GM21360 (cell line): ENCODE data around the gene RAC2.

Experiments used
- ATAC-seq: cut with Tn5 transposase; IDR thresholded peaks from one replicate; pipeline ENCODE4 v1.9.1; 2021; ENCODE audit warnings: mild to moderate bottlenecking, moderate library complexity; ENCODE audit not compliant: unreplicated experiment

Gene RAC2

DNA sequence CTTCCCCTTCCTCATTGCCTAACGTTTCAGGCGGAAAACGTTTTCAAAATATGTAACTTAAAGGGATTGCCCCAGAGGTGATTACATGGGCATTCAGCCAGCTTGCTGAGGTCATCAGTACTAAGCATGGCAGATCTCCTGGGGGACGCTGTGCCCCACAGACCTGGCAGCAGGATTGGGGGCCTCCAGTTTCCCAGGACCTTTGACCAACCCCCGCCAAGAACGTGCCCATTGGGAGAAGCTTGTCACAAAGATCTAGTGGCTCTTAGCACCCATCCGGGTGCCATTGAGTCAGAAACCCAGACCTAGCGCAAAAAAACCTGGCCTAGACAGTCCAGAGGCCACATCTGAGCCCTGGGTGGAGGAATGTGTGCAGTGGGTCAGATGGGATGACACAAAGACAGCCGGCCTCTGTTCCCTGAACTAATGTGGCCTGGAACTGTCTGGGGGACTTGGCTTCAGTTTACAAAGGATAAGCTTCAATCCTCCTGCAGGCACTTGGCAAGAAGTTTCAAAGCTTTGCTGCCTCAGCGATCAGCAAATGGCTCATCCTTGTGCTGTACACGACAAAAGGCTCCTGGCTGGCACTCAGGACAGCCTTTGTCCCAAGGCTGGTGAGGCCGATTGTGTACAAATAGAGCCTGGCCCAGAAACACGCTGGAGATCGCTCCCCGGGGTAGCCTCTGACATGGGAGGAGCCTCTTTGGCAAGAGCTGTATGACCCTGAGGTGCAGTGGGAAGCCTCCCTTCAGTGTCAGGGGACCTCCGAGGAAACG, 65.5 kb downstream of the RAC2 start:
- no peak for ATAC-seq

DNA sequence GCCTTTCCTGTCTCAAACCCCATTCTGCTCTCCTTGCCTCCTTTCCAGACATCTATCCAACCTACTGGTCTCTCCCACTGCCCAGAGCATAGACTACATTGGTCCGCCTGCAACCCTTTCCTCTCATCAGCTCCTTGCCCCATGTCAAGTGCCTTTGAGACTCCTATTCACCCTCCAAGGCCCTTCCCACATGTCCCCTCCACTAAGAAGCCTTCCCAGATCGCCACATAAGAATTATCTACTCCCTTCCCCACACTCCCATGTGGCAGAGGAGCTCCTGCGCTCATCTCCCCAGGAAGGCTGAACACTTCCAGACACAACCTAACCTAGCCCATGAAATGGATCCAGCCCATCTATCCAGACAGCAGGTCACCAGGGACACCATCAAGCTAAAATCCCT, 66.3 kb downstream of the RAC2 start:
- ATAC-seq: no peak

DNA sequence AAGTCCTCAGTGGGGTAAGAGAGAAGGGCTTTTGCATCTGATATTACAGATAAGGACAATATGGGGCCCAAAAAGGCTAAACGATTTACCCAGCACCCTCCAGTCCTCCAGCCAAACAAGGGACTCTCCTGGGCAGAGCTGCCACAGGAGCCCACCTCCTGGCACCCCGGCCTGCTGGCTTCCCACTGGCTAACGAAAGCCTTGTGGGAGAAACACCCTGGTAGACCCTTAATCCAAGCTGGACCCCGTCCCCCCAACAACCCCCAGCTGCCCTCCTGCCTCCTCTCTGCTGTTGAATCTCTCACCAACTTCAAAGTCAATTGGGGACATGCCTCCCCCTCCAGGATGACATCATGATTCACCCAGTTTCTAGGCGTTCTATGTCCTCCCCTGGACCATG, 66.8 kb downstream of the RAC2 start:
- ATAC-seq: no peak

DNA sequence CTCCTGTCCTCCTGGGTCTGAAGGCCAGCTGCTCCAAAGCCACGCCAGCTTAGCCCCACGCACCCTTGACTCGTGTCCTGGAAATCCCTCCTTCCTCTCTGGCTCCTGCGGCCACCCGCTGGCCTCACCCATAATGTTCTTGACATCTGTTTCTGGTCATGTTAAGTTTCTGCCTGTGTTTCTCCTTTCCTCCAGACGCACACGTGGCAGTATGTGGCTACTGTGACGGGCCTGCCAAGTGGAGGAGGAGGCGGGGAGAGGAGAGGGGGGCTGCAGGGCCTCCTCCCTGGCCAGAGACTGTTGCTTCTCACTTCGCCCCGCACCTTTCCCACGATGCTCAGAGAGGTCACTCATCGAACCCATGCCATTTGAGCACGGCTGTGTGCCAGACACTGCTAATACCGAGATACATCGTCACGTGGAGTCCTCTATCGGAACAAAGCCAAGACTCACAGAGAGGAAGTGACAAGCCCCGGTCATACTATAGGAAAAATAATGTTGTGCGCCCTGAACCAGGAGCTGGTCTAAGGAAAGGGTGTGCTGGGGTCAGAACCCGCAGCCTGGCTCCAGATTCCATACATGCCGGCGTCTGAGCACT, 67.5 kb downstream of the RAC2 start:
- no peak for ATAC-seq

DNA sequence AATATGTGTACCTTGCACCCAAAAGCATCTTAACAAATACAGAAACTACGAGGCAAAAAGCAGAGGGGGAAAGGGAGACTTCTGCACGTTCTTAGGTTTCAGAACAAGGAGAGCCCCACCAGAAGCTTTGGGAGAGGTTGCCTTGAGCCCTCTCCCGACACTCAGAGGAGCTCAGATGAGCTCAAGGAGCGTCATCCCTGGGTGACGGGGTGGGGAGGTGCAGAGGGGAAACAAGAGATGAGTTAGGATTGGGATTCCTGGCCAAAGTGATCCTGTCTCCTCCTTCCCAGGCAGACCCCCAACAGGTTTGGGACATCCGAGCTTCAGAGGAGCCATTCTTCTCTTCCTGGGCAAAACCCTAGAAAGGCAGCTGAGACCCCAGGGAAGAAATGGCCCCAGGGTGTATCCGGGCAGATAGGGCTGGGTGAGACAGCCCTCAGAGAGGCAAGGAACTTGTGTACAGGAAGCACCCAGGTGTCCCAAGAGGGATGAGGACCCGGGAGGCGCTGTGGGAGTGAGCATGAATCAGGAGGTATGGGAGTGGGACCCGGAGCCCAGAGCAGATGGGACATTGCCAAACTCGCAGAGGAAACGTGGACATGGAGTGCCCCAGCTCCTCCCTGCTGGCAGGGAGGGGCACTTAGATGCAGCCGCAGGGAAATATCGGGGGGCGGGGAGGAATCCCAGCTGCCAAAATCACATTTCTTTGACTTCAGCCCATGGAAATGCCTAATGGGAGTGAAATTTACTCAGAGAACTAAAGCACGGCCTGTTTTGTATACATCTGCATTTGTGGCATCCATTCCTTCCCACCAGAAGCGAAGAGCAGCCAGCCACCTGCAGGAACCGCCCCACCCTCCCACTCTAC, 68.4 kb downstream of the RAC2 start:
- ATAC-seq: no peak
